Stomach smooth muscle (tissue), 2 donors: ENCODE measurements around the gene SERPINE2.

Experiments used
- H3K27ac ChIP-seq: one replicate; pipeline ENCODE4 v1.7.0; 2013; ENCODE audit warnings: mild to moderate bottlenecking, low read length, inconsistent platforms
- H3K27me3 ChIP-seq, 2 donors: one replicate each; pipeline ENCODE4 v1.7.0; 2013; ENCODE audit warnings: low read length in 2 of 2; ENCODE audit not compliant: insufficient read depth in 2 of 2, control insufficient read depth in 1 of 2
- H3K36me3 ChIP-seq, 2 donors: one replicate each; pipeline ENCODE4 v1.7.0; 2013; ENCODE audit warnings: low read length in 2 of 2; ENCODE audit not compliant: control insufficient read depth in 2 of 2, insufficient read depth in 2 of 2
- H3K4me1 ChIP-seq: one replicate; pipeline ENCODE4 v1.7.0; 2013; ENCODE audit warnings: low read length; ENCODE audit not compliant: control insufficient read depth, insufficient read depth
- H3K4me3 ChIP-seq, 2 donors: one replicate each; pipeline ENCODE4 v1.7.0; 2013; ENCODE audit warnings: low read length in 2 of 2
- H3K9ac ChIP-seq, 2 donors: one replicate each; pipeline ENCODE4 v1.7.0; 2013; ENCODE audit warnings: low read length in 2 of 2, mild to moderate bottlenecking in 1 of 2
- H3K9me3 ChIP-seq, 2 donors: one replicate each; pipeline ENCODE4 v1.7.0; 2013; ENCODE audit warnings: low read length in 2 of 2; ENCODE audit not compliant: control insufficient read depth in 2 of 2
- donor health status: healthy.
- donor health status: Pancreatic carcinoma.

Gene SERPINE2

DNA sequence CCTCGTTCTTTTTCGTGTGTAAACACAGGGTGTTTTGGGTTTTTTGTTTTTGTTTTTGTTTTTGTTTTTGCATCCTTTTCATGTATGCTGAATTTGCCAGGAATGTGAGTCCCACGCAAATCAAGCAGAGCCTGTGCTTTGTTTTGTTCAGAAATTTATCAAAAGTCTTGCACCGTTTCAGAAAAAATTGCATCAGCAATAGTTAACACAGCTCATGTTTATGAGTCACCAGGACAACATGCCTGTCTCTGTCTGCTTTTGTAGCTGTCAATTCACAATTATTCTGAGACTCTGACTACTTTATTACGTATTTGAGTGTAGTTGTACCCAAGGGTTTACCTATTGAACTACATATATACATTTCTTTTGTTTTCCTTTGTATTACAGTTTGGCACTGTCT is 43.5 kb downstream of the SERPINE2 start:
- Histone ChIP-seq H3K9ac (no peak overlapping the region), H3K36me3 (peaks cover 0 to 2% of the 10 kb centered on the region in 2 donors), H3K27me3 (no peaks in the 10 kb centered on the region), H3K4me1 (no peaks in the 10 kb centered on the region), H3K9me3 (no peaks in the 10 kb centered on the region), H3K27ac (no peak overlapping the region), H3K4me3 (no peak overlapping the region)

DNA sequence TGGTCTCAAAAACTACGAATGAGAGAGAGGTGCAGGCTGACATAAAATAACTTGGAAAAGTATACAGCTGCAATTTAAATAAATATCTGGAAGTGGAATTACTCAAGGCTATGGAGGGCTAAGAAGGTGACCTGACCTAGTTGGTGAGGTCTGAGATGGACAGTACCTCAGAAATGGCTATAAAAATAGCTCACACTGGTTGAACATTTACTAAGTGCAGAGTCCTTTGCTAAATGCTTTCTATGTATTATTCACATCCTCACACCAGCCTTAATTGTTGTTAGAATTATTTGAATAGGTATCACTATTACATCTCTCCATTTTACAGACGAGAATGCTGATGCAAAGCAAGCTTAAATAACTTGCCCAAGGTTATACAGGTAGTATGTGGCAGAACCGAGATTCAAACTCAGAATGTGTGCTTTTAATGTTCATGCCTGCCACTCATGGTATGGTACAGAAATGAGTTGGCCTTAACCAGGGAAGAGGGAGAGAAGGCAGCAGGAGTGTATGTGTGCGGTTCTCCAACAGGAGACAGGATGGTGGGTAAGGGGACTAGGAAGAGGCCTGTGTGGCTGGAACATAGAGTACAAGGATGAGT is 44.4 kb downstream of the SERPINE2 start:
- H3K27ac ChIP-seq, result no peak overlapping the region
- H3K27me3 ChIP-seq, result no peaks in the 10 kb centered on the region
- H3K9ac ChIP-seq, result no peak overlapping the region
- H3K36me3 ChIP-seq, result peaks cover 0 to 2% of the 10 kb centered on the region in 2 donors
- no peaks in the 10 kb centered on the region for H3K4me1 ChIP-seq
- H3K9me3 ChIP-seq, result no peaks in the 10 kb centered on the region
- no peak overlapping the region for H3K4me3 ChIP-seq

DNA sequence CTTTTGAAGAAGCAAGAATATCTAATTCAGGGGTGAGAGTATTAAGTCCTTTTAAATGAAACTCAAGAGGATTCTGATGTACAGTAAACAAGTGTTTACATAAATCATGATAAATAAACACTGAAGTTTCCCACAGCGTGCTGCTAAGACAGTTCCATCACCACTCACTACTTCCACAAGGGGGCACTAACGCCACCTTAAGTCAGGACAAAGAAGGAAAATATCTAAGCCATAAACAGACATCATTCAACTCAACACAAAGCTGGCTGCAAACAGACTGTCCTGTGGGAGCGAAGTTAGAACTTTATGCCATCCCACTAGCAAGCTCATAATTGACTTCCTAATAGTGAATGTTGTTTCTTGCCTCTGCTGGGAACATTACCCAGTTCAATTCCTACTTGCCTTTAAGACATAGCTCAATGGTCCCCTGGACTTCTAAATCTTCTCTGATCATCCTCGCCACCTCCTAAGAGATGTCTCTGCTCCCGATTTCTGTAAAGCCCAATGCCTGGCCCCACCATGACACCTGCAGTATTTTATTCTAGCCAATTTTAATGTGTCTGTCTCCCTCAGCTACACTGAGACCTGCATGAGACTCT is 45.4 kb downstream of the SERPINE2 start:
- no peaks in the 10 kb centered on the region for H3K9me3 ChIP-seq
- no peak overlapping the region for H3K27ac ChIP-seq
- H3K9ac ChIP-seq, result no peak overlapping the region
- peaks cover 0 to 2% of the 10 kb centered on the region in 2 donors for H3K36me3 ChIP-seq
- H3K4me1 ChIP-seq, result no peaks in the 10 kb centered on the region
- no peaks in the 10 kb centered on the region for H3K27me3 ChIP-seq
- no peak overlapping the region for H3K4me3 ChIP-seq

DNA sequence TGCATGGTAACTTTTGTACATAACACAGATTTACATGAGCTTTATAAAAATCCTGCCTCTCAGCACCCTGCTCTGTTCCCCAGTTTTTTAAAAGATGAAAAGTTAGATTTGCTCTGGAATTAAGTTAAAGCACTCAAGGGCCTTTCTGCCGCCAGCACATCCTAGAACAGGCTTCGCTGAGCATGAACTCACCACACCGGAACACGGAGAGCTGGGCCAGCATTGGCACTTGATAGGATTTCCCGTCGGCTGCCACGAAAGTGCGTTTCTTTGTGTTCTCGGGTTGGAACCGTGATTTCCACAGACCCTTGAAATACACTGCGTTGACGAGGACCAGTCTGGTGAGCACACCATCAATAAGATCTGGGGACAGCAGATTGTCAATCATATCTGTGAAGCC is 47.5 kb downstream of the SERPINE2 start:
- no peak overlapping the region for H3K27ac ChIP-seq
- no peak overlapping the region for H3K9ac ChIP-seq
- no peaks in the 10 kb centered on the region for H3K27me3 ChIP-seq
- H3K4me3 ChIP-seq, result no peak overlapping the region
- H3K9me3 ChIP-seq, result no peaks in the 10 kb centered on the region
- no peaks in the 10 kb centered on the region for H3K4me1 ChIP-seq
- no peaks in the 10 kb centered on the region for H3K36me3 ChIP-seq

DNA sequence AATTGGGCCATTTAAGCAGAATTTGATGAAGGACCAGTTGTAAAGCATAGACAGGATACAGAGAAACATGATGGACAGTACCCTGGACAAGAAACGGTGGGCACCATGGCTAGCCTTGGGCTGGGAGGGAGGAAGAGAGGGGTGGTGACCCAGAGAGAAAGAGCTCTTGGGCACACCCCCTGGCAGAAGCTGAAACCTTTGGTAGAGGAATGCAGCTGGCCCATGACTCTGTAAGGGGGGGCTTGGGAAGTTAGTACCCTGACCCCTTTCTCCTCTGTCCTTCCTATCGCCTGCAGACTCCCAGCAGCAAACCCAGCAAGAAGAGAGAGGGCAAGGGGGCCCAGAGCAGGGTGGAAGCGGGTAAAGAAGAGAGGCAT is 49.2 kb downstream of the SERPINE2 start:
- Histone ChIP-seq H3K4me1 (no peaks in the 10 kb centered on the region), H3K36me3 (no peaks in the 10 kb centered on the region), H3K27ac (no peak overlapping the region), H3K9me3 (no peaks in the 10 kb centered on the region), H3K4me3 (no peak overlapping the region), H3K27me3 (no peaks in the 10 kb centered on the region), H3K9ac (no peak overlapping the region)

DNA sequence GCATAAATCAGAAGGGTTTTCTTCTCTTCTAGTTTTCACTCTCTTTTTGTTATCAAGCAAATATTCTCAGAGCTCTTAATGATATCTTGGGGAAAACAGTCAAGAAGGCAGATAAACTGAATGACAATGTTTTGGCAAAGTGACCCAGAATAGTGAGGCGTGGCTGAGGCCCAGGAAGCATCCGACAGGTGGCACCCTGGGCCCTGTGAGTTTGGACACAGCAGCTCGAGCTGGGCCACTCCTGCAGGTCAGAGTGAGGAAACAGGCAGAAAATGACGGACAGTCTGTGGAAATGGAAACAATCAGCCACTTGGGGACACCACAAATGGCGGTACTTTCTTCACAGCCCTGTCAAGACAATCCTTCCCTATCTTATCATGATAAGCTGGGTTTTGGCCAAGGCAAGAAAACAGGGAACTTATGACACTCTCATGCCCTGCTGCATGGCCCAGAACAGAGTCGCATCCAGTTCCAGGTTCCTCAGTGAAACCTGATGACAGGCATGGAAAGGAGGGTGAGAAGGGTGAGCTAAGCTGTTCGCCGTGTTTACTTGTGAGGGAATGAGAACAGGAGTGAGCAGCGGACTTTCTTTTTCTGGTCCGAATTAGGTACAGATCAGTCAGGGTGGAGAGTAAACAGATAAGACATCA is 49.8 kb downstream of the SERPINE2 start:
- no peaks in the 10 kb centered on the region for H3K36me3 ChIP-seq
- H3K4me1 ChIP-seq, result no peaks in the 10 kb centered on the region
- H3K4me3 ChIP-seq, result no peak overlapping the region
- no peak overlapping the region for H3K27ac ChIP-seq
- H3K9ac ChIP-seq, result no peak overlapping the region
- H3K9me3 ChIP-seq, result no peaks in the 10 kb centered on the region
- no peaks in the 10 kb centered on the region for H3K27me3 ChIP-seq

DNA sequence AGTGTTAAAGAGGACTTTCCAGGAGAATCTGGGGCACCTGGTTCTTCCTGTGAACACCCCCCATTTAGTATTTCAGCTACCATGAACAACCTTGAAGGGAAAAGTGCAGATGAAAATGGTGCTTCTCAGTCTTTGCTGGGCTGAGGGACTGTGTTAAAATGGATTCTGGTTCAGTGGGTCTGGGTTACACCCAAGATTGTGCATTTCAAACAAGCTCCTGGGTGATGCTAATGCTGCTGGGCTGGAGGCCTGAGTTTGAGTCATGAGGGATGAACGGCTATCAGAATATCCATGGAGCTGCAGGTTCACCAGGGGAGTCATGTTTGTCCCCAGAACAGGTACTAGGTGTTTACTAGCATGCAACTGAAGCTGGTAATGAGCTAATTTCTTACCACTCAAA is 57.8 kb downstream of the SERPINE2 start:
- Histone ChIP-seq H3K36me3 (no peaks in the 10 kb centered on the region), H3K9ac (no peak overlapping the region), H3K4me3 (no peak overlapping the region), H3K27ac (no peak overlapping the region), H3K4me1 (no peaks in the 10 kb centered on the region), H3K27me3 (no peaks in the 10 kb centered on the region), H3K9me3 (no peaks in the 10 kb centered on the region)

DNA sequence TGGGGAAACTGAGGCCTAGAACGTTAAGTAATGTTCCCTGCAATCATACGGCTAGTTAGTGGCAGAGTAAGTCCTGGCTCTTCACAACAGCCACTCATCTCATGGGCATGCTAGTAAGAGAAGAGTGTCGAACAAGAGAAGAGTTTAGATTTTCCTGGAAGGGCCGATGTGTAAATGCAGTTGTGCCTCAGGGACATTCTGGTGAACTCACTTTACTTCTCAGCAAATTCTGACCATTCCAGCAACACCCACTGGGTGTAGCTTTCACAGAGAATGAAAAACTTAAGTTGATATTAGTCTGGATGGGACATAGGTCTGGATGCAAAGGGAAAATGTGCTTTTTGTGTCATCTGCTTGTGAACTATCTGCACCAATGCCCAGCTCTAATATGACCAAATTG is 58.3 kb downstream of the SERPINE2 start:
- Histone ChIP-seq H3K4me1 (no peaks in the 10 kb centered on the region), H3K9ac (no peak overlapping the region), H3K4me3 (no peak overlapping the region), H3K9me3 (no peaks in the 10 kb centered on the region), H3K27ac (no peak overlapping the region), H3K27me3 (no peaks in the 10 kb centered on the region), H3K36me3 (no peaks in the 10 kb centered on the region)

DNA sequence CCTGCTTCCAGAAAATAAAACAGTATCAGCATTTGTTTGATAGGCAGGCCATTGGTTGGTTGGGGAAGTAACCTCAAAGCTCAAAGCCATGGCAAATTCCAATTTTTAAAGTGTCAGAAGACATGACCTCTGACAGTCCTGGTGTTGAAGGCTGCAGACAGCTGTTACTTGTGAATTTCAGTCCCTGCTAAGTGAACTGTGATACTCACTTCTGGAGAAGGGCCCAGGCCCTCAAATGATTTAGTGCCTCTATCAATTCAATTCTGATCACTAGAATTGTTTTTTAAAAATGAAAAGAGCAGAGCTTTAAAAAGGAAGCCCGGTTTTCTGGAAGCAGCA is 58.7 kb downstream of the SERPINE2 start:
- no peak overlapping the region for H3K9ac ChIP-seq

DNA sequence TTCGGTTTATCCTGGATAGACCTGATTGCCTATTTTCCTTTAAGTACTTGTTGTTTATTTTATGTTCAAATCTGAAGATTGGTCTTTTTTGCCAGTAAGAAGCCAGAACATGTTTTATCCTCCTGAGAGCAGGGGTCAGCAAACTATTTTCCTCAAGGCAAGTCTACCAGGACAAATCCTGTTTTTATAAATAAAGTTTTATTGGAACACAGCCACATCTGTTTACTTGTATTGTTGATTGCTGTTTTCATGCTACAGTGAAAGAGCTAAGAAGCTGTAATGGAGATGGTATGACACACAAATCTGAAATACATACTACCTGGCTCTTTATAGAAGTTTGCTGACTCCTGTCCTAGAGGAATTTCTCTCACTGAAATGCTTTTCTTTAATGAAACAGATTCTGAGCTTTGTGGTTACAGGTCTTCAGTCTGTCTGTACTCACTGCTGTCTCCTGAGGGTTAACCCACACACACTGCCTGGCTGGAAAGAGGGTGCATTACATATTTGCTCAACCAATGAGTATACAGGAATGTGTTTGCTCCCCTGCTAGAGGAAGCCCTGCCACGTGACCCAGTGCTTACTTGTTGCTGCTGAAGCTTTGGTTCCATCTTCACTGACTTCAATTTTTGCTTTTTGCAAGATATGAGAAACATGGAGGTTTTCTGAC is 59.2 kb downstream of the SERPINE2 start:
- no peaks in the 10 kb centered on the region for H3K4me1 ChIP-seq
- no peaks in the 10 kb centered on the region for H3K9me3 ChIP-seq
- H3K36me3 ChIP-seq, result no peaks in the 10 kb centered on the region
- no peak overlapping the region for H3K27ac ChIP-seq
- H3K9ac ChIP-seq, result no peak overlapping the region
- H3K4me3 ChIP-seq, result no peak overlapping the region
- no peaks in the 10 kb centered on the region for H3K27me3 ChIP-seq

More for the DNA sequence above, 58.7 kb downstream of the SERPINE2 start:
- Histone ChIP-seq H3K4me3 (no peak overlapping the region), H3K9me3 (no peaks in the 10 kb centered on the region), H3K27ac (no peak overlapping the region), H3K4me1 (no peaks in the 10 kb centered on the region), H3K36me3 (no peaks in the 10 kb centered on the region), H3K27me3 (no peaks in the 10 kb centered on the region)

DNA sequence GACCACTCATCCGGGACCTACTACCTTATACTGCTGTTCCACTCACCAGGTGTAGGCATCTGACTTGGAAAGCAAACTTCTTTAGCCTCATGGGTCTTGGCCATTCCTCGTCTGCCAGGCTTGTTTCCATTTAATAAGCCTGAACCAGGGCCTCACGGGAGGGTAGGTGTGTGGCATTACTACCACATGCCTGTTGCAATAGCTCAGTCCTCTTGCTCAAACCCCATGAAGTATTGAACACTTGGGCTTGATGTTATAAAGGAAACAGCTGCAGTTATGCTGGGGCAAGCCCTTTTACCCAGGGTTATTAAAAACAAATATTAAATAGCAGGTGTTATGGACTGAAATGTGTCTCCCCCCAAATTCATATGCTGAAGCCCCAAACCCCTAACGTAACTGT is 60.6 kb downstream of the SERPINE2 start:
- Histone ChIP-seq H3K9ac (no peak overlapping the region), H3K36me3 (no peaks in the 10 kb centered on the region), H3K27me3 (no peaks in the 10 kb centered on the region), H3K4me1 (no peaks in the 10 kb centered on the region), H3K27ac (no peak overlapping the region), H3K9me3 (no peaks in the 10 kb centered on the region), H3K4me3 (no peak overlapping the region)
